Measurements from ENCODE around the gene KRTCAP2.
"Not testable (repeated sequence)": the region's sequence is repeated elsewhere in the genome, so short reads cannot be mapped to it uniquely, and the experiment has no call there.

DNA sequence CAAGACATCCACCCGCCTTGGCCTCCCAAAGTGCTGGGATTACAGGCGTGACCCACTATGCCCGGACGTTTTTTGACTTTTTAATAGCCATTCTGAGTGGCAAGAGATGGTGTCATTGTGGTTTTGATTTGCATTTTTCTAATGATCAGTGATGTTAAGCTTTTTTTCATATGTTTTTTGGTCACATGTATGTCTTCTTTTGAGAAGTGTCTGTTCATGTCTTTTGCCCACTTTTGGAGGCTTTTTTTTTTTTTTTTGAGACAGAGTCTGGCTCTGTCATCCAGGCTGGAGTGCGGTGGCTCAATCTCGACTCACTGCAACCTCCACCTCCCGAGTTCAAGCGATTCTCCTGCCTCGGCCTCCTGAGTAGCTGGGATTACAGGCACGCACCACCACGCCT is 8.5 kb downstream of the KRTCAP2 start:
- TF ChIP-seq, protein P1, sequence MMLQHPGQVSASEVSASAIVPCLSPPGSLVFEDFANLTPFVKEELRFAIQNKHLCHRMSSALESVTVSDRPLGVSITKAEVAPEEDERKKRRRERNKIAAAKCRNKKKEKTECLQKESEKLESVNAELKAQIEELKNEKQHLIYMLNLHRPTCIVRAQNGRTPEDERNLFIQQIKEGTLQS (IDR thresholded peaks at IDR 0.05) = not testable (repeated sequence)
- TF ChIP-seq, protein P2, sequence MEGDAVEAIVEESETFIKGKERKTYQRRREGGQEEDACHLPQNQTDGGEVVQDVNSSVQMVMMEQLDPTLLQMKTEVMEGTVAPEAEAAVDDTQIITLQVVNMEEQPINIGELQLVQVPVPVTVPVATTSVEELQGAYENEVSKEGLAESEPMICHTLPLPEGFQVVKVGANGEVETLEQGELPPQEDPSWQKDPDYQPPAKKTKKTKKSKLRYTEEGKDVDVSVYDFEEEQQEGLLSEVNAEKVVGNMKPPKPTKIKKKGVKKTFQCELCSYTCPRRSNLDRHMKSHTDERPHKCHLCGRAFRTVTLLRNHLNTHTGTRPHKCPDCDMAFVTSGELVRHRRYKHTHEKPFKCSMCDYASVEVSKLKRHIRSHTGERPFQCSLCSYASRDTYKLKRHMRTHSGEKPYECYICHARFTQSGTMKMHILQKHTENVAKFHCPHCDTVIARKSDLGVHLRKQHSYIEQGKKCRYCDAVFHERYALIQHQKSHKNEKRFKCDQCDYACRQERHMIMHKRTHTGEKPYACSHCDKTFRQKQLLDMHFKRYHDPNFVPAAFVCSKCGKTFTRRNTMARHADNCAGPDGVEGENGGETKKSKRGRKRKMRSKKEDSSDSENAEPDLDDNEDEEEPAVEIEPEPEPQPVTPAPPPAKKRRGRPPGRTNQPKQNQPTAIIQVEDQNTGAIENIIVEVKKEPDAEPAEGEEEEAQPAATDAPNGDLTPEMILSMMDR (IDR thresholded peaks at IDR 0.05; ENCODE audit: low read depth, low read length, missing input control) = not testable (repeated sequence)
- TF ChIP-seq GABPA (IDR thresholded peaks at IDR 0.05 in 1 of 2, conservative IDR thresholded peaks at IDR 0.05 in 1 of 2) = not testable (repeated sequence)
